ENCODE data around the gene GLIS1.
"Not testable (repeated sequence)": the region's sequence is repeated elsewhere in the genome, so short reads cannot be mapped to it uniquely, and the experiment has no call there.

GLIS1 gene

DNA sequence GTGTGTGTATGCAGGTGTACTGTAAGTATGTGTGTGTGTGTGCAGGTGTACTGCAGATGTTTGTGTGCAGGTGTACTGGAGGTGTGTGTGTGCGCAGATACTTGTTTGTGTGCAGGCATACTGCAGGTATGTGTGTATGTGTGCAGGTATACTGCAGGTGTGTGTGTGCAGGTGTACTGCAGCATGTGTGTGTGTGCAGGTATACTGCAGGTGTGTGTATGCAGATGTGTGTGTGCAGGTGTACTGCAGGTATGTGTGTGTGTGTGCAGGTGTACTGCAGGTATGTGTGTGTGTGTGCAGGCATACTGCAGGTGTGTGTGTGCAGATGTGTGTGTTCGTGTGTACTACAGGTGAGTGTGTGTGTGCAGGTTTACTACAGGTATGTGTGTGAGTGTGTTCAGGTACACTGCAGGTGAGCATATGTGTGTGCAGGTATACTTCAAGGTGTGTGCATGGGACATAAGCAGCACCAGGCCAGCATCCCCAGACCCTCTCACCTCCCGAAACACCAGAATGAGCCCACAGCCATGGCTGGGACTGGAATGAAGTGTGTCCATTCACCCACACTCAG, 182.2 kb downstream of the GLIS1 start:
- DNase-seq: no peak

GRCh38 chr1:53555620-53556326, 183.2 kb downstream of the GLIS1 start:
- not testable (repeated sequence) for DNase-seq

DNA sequence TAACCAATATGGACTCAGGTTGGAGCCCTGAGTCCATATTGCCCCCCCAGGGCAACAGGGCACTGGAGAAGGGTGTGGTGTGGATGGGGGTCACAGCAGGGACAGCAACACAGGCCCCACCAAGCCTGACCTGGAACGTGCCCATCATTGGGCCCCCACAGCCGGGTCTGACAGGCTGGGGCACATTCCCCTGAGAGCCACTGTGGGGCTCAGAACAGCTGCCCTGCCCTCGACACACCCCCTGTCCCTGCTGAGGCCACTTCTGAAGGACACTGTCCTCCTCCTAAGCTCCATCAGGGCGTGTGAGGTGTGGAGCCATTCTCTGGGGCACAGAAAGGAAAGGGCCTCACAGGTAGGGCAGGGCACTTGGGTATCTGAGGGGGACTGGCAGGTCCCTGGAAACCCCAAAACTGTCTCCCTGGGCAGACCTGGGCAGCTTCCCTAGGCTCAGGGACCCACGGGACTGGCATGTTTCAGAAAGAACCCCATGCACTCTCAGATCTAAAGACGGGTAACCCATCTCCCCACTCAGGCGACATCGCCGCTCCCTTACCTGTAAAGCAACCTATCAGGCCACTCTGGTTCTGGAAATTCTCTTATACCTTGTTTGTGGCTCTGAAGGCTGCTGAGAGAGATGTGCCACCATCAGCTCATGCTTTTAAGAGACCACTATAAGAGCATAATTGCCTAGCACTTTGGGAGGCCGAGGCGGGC, 184.2 kb downstream of the GLIS1 start:
- DNase-seq: no peak

- DNase-seq: no peak
These were observed 185.0 kb downstream of the GLIS1 start for GRCh38 chr1:53553734-53554509.

DNA sequence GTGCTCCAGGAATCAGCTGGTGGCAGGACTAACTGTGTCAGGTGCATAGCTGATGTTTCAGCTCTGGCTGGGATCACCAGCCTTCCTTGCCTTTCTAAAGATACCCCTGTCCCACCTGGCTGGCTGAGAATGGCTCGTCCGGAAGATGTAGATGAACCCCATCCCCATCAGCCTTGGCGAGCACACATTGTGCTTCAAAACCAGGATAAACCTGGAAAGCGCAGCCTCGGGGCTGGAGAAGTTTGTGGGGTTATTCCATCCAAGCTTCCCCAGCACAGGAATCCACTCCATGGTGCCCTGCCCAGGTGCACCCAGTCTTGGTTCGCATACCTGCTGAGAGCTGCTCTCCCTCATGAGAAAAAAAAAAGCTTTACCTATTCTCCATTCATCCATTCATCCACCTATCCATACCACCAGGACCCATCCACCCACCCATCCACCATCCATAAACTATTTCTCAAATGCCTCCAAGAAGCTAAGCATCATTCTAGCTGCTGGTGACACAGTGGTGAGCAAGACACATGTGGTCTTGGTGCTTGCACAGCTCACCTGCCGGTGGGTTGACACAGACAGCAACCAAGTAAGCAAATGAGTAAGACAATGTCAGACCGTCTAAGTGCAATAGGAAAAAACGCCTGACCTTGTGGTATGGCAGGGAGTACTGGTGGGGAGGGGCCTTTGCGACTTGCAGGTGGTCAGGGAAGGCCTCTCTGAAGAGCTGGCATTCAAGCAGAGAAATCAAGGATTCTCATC, 185.8 kb downstream of the GLIS1 start:
- no peak for DNase-seq

GRCh38 chr1:53552146-53552861, 186.7 kb downstream of the GLIS1 start:
- peak; percentile 67 for DNase-seq

- no peak for DNase-seq
These were observed 187.5 kb downstream of the GLIS1 start for GRCh38 chr1:53551428-53551995.

DNA sequence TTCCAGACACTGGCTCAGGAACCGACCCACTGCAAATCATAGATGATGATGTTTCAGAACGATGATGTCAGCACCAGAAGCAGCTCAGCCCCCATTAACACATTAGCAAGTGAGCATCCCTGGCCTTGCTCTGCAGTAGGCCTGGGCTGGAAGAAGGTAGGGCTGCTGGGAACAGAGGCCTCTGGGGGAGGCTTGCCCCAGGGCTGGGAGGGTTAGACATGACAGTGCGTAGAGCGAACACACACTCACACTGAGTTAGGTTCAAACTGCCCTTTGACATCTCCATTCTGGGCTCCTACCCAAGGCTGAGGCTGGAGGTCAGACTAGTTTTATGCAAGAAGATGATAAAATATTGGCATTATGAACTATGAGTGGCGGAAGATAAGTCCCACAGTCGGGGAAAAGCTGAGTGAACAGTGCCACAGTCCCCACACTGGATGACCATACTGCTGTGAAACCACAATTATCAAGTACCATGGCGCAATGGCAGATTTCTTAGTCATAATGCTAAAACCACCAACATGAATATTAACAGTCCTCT, 188.7 kb downstream of the GLIS1 start:
- DNase-seq: peak; percentile 65

GRCh38 chr1:53549781-53550180, 189.2 kb downstream of the GLIS1 start:
- no peak for DNase-seq

- DNase-seq: no peak
These were observed 189.7 kb downstream of the GLIS1 start for GRCh38 chr1:53549287-53549686.

DNA sequence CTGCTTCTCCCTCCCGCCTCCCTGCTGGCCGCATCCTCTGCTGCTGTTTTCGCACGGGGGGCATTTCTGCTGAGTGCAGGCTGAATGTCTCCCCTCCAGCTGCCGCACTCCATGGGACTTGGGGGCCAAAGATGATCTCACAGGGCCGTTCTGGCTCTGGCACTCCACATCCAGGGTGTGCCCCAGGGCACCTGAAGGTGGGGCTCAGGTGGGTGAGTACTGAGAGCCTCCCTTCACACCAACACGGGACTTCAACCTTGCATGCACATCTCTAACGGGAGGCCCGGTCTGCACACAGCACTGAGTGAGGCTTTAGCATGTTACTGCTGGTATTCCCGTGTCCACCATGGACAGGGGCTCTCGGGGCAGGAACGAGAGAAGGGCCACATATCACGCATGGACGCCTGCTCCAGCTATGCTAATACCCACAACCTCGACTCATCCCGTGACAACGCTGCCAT, 190.9 kb downstream of the GLIS1 start:
- no peak for DNase-seq

GRCh38 chr1:53547231-53547790, 191.7 kb downstream of the GLIS1 start:
- no peak for DNase-seq

DNA sequence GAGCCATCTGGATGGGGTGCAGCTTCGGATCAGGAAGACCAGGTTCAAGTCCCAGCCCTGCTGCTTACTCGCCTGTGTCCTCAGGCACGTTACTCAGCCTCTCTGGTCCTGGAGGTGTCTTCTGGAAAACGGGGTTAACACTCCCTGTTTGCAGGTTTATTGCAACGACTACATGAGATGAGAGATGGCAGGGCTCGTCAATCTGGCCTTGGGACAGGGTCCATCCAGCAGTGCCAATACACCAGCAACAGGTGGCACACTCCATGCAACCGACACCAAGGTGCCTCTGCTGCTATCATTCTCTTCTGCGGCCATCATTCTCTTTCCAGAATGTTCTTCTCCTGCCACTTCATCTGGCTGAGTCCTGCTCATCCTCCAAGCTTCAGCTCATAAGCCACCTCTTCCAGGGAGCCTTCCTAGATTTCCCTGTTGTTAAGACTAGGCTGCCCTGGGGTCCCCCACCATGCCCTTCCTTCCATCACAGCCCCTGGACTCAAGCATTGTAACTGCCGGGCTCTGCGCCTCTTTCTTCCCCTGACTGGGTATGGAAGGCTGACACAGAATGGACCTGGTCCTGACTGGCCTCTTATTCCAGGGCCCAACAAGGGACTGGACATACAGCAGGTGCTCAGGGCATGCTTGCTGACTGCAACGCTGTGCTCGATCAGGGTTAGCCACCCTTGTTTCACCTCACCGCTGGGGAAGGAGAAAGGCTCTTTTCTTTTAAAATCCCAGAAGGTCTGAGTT, 192.4 kb downstream of the GLIS1 start:
- no peak for DNase-seq

- DNase-seq: no peak
These were observed 193.1 kb downstream of the GLIS1 start for GRCh38 chr1:53545663-53546408.

GRCh38 chr1:53544728-53545515, 194.0 kb downstream of the GLIS1 start:
- no peak for DNase-seq

- no peak for DNase-seq
These were observed 194.9 kb downstream of the GLIS1 start for GRCh38 chr1:53543778-53544695.

DNA sequence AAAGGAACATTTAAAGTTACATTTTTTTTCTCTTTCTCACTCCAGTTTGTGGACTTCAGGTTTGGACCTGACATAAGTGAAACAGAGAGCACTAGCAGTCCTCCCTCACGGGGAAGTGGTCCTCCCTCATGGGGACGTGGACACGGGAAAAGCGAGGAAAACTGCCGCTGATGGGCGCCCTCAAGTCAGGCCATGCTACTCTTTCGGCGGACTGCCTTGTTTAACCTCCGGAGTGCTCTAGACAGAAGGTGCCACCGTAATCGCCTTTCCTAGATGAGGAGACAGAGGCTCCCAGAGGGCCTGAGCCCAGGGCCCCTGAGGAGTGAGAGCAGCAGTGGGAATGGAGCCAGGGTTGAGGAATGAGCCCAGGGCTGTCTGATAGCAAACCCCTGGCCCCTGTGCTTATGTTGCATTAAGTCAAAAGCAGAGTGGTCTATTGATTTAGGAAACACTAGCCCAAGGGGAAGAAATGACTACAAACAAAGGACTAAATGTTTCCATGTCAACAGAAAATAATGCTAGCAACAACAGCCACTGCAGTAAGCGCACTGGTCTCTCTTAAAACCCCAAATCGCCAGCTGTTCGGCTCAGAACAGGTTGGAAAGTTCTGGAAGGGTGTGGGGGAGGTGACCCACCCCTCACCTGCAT, 195.7 kb downstream of the GLIS1 start:
- DNase-seq: no peak
